Fibroblast of the conjunctiva (primary cell): ENCODE measurements around the gene RASGRP4.
"Not testable (repeated sequence)": the region's sequence is repeated elsewhere in the genome, so short reads cannot be mapped to it uniquely, and the experiment has no call there.

ENCODE experiments used
- DNase-seq: peaks from one replicate; pipeline ENCODE4 v3.0.0-alpha.2; 2010; ENCODE audit warnings: low read depth

RASGRP4 gene

DNA sequence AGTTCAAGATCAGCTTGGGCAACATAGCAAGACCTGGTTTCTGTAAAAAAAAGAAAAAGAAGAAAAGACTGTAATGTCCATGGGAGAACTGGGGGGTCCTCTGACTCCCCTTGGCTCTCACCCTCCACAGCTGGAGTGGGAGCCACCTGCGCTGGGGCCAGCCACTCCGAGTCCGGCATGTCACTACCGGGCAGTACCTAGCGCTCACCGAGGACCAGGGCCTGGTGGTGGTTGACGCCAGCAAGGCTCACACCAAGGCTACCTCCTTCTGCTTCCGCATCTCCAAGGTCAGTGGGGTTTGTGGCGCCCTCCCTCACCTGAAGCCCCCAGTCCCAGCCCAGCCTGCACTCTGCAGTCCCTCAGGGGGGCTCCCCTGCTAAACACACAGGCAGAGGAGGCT is 22.2 kb upstream of the RASGRP4 start:
- DNase-seq, result no peak

DNA sequence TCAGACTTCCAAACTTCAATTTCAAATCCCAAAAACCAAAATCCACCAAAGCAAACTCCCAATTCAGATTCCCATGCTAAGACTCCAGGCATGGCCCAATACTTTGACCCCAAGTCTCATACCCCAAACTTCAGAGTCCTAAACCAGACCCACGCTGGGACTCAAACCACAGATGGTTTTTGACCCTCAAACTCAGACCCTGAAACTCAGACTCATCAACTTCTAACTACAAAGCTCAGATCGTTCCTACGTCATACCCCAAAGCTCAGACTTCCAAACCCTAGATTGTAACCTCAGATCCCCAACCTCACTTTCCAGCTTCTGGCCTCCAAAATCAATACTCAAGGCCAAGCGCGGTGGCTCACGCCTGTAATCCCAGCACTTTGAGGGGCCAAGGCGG is 19.3 kb upstream of the RASGRP4 start:
- DNase-seq, result no peak

DNA sequence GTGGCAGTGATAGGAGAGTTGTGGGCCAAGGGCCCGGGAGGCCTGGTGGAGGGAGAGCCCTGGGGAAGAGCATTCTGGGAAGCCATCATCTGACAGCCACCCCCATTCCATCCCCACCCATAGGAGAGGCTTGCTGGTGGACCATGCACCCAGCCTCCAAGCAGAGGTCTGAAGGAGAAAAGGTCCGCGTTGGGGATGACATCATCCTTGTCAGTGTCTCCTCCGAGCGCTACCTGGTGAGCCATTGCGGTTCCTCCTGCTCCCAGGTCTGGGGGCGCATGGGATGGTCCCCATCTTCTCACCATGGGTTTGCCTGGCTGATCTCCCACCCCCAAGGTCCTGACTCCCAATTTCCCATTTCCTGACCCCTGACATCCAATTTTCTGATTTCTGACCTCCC is 18.0 kb upstream of the RASGRP4 start:
- no peak for DNase-seq

DNA sequence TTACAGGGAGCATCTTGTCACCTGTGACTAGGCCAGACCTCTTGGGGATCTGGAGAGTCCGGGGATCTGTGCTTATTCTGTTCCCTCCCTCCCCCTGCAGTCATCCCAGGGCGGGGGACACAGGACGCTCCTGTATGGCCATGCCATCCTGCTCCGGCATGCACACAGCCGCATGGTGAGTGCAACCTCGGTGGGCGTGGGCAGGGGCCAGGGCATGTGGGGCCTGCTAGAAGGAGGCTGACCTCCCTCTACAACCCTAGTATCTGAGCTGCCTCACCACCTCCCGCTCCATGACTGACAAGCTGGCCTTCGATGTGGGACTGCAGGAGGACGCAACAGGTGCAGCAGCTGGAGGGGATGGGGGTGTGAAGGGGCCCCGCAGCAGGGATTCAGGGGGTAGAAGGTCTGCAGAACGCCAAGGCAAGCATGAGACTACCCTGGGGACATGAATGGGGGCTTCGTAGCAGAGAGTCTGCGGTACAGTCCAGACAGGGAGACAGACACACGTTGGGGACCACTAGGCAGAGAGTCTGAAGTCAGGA is 17.5 kb upstream of the RASGRP4 start:
- DNase-seq, result no peak

DNA sequence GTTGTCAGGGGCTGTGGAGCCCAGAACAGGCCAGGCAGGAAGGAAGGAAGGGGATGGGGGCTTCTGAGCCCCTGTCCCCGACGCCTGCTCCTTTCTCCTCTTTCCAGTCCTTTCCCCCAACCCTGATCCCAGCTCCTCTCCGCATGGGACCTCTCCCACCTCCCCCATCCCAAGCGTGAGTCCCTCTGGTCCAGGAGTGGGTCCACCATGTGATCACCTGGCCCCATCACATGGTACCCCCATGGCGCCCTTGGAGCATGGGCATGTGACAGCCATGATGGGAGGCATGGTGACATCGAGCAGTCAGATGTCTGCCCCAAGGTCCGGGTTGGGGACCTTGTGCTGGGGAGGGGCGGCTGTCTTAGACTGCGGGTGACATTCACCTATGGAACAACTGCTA is 16.7 kb upstream of the RASGRP4 start:
- DNase-seq, result no peak

DNA sequence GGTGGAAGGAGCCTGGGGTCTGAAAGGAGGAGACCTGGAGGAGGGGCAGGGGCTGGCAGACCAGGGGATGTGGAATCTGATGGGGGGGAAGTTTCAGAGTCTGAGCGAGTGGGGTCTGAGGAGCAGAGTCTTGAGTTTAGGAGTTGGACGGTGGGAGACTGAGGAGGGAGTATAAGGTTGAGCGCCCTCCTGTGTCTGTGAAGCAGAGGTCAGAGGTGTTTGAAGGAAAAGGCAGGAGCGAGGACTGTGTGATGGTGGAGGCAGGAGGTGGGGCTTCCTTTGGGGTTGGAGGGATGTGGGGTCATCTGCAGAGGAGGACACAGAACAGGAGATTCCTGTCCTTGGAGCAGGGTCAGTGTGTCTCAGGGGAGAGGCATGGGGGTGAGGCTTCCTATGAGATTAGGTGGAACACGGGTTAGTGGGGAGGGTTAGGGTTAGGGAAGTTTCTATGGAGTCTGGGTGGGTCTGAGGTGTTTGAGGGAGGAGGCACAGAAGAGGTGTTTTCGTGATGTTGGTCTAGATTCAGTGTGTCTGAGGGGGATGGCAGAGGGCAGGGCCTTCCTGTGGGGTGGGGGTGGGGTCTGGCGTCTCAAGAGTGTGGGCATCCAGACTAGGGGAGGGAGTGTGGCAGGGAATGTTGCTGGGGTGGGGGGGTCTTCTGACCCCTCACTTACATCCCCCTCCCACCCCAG is 15.8 kb upstream of the RASGRP4 start:
- no peak for DNase-seq

DNA sequence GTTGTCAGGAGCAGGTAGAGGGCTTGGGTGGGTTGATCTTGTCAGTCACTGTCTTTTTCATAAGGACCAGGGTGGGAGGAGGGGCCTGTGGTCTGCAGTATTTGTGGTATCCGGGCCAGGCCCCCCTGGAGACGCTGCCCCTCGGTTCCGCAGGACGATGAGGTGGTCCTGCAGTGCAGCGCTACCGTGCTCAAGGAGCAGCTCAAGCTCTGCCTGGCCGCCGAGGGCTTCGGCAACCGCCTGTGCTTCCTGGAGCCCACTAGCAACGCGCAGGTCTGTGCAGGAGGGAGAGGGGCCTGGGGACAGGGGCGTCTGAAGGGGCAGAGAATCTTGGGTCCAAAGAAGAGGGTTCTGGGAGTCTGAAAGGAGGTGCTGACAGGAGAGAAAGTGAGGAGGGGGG is 14.6 kb upstream of the RASGRP4 start:
- DNase-seq, result no peak

DNA sequence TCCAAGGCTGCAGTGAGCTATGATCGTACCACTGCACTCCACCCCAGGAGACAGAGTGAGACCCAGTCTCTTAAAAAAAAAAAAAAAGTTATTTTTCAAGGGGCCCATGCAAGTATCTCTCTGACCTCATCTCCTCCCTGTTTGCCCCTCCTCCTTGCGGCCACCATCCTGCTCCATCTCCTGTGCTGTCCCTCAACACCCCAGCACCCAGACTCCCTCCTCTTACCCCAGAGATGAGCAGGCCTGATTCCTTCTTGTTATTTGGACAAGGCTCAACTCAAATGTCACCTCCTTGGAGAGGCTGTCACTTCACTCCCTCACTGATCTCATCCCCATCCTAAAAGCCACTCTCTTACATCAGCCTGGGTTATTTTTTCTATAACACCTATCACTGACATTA is 11.9 kb upstream of the RASGRP4 start:
- no peak for DNase-seq

DNA sequence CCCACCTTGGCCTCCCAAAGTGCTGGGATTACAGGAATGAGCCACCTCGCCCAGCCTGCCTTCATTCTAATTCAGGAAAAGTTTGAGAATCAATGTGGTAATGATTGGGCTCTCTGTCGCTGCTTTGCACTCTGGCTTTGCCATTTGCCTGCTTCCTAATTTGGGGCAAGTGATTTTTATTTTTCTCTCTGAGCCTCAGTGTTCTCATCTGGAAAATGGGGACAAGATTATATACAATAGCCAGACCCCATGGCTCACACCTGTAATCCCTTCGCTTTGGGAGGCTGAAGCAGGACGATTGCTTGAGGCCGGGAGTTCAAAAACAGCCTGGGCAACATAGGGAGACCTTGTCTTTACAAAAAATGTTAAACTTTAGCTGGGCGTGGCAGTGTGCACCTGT is 11.3 kb upstream of the RASGRP4 start:
- no peak for DNase-seq

DNA sequence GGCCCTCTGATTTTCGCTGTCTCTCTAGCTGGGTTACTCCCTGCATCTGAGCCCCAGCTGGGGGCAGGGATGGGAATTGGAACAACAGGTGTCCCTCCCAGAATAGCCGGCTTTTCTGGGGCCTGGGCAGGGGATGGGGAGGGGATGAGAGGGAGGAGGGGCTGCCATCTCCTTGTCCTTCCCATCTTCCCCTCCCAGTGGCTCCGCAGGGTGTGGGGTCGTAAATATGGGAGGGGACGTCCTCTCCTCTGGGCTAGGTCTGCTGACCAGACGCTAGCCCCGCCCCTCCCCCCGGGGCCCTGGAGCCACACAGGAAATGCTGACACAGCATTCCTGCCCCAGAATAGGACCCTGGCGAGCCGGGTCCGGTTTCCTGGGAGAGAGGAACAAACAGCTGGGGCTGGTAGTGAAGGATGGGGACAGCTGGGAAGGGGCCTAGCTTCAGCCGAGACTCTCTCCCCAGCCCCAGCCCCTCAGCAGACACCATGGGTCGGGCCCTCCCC is 8.6 kb upstream of the RASGRP4 start:
- no peak for DNase-seq

DNA sequence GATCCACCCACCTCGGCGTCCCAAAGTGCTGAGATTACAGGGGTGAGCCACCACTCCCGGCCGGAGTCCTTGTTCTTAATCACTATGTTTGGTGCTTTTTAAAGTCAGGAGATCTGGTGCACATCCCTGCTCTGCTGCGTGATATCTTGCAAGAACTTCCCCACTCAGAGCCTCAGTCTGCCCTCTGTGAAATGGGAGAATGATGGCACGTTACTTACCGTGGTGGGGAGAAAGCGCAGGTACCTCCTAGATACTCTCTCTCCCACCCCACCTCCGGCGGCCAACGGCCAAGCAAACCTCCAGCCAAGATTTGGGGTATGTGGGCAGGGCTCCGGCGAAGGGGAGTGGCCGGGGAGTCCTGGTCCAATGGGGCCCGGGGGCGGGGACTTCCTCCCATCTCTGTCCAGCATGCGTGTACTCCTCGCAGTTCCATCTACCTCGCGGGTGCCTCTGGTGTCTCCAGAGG is 7.3 kb upstream of the RASGRP4 start, which contains the start of gene RYR1:
Gene RYR1 (plus strand): TSS at position 424 of the 466 bp plus-strand sequence. CDS start 139 bp downstream, outside the sequence.
- DNase-seq, result no peak

DNA sequence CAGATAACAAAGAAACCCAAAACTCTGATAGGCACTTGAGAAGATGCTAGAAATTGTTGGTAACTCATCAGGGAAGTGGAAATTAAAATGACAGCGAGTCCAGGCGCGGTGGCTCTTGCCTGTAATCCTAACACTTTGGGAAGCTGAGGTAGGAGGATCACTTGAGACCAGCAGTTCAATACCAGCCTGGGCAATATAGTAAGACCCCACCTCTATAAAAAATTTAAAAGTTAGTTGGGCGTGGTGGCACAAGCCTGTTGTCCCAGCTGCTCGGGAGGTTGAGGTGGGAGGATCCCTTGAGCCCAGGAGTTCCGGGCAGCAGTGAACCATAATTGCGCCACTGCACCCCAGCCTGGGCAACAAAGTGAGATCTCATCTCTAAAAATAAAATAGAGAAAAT is 4.9 kb upstream of the RASGRP4 start:
- no peak for DNase-seq

DNA sequence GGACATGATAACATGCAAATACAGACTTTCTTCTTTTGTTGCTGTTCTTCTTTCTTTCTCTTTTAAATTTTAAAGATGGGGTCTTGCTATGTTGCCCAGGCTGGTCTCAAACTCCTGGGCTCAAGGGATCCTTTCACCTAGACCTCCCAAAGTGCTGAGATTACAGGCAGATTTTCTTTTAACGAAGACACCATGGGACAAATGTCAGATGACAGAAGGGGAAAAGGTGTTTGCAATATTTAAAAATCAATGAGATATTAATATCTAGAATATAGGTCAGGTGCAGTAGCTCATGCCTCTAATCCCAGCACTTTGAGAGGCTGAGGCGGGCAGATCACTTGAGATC is 3.8 kb upstream of the RASGRP4 start:
- DNase-seq, result no peak

DNA sequence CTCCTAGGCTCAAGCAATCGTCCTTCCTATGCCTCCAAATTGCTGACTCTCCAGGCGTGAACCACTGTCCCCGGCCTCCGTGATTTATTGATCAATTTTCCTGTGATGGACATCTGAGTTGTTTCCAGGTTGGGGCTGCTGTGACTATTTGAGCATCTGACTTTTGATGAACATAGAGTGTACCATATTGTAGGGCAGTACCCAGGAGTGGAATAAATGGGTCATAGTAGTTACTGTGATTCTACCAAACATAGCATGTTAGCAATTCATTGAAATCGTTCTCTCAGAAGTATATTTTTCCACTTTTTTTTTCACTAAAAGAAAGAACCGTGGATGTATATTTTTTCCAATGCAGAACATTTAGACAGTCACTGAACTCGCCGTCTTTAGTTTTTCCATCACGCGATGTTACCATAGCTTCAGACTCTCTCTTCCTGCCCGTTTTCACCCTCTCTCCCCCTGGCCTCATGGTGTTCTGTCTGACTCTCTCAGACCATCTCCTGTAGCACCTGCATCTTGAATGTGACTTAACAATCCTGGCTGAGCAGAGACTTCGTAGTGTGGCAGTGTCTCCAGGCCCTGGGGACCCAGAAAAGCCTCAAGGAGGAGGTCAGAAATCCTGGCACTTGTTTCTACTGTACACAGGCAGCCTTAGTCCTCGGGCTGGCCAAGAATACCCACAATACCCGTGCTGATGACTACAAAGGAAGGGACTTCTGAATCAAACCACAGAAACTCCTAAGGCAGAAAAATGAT is 3.2 kb upstream of the RASGRP4 start:
- no peak for DNase-seq

DNA sequence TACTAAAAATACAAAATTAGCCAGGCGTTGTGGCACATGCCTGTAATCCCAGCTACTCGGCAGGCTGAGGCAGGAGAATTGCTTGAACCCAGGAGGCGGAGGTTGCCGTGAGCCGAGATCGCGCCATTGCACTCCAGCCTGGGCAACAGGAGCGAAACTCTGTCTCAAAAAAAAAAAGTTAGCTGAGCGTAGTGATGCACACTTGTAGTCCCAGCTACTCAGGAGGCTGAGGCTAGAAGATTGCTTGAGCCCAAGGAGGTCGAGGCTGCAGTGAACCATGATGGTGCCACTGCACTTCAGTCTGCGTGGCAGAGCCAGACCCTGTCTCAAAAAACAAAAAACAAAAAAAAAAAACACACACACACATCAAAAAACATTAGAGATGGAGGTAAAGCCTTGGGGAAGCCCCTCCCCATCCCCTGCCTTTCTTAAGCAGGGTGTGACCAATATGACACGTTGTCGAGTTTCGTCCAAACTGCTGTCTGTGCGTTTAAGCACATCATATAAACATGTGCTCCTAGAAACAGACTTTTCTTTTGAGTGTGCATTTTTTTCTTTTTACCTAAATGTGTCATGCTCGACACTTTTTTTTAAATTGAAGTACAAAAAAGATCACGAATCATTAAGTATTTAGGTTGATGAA is 1.1 kb upstream of the RASGRP4 start:
- DNase-seq, result not testable (repeated sequence)

DNA sequence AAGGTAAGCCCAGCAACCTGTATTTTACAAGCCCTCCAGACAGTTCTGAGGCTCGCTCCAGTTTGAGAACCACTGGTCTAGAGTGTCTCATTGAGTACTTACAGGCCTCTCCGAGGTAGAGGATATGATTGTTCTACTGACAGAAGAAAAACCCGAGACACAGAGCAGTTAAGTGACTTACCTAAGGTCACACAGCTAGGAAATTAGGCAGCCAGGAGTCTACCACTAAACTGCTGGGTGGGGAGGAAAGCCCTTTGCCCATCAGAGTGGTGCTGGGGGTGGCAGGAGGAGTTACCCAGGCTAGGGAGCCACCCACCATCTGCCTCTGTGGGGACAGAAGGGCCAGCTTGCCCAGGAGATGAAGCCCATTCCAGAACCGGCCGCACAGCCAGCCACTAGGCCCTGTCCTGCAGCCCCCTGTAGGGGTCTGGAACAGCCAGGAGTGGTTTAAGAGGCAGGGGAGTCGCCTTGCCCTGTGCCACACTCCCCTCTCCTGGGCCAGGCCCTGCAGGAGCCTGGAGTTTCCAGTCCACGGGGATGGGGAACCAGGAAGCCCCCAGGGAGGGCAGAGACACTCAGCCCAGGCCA is 703 bp downstream of the RASGRP4 start:
- DNase-seq, result no peak

DNA sequence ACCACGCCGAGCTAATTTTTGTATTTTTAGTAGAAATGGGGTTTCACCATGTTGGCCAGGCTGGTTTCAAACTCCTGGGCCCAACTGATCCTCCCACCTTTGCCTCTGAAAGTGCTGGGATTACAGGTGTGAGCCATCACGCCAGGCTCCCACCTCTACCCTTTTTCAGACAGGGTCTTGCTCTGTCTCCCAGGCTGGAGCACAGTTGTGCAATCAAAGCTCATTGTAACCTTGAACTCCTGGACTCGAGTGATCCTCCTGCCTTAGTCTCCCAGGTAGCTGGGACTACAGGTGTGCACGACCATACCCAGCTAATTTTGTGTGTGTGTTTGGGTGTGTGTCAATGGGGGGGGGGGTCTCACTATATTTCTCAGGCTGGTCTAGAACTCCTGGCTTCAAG is 1.7 kb downstream of the RASGRP4 start:
- no peak for DNase-seq

DNA sequence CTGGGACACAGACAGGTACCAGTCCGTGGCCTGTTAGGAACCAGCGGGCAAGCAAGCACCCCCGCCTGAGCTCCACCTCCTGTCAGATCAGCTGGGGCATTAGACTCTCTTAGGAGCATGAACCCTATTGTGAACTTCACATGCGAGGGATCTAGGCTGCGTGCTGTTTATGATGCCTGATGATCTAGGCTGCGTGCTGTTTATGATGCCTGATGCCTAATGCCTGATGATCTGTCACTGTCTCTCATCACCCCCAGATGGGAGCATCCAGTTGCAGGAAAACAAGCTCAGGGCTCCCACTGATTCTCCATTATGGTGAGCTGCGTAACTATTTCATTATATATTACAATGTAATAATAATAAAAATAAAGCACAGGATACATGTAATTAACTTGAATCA is 3.6 kb downstream of the RASGRP4 start:
- no peak for DNase-seq

DNA sequence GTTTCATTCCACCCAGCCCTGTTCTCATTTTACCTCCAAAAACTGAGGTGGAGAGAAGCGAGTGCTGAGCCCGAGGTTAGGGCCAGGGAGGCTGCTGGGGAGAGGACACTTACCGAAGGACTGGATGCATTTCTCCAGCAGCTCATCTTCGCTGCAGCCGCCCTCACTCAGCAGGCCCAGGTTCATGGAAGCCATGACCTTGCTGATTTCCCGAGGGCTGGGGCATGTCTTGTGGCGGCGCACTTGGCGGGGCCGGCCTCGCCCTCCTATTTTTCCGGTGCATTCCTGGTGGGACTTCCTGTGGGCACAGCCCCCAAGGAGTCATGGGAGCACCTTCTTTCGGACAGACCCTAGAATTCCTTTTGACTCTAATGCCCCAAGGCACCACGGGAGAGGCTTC is 4.2 kb downstream of the RASGRP4 start:
- no peak for DNase-seq

DNA sequence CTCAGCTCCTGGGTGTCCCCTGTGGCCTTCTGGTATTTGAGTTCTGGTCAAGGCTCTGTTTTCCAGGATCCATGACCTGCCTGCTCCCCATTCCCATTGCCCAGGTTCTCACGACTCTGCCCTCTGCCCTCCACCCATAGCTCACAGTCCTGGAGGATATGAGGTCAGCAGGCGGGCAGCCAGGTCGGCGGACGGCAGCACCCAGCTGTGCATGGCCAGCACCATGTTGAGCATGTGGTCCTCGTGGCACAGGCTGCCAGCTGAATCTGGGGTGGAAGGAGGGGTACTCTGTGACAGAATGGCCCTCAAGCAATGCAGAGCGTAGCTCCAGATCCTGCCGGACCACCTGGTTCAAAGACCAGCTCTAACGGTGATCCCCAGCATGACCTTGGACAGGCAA is 5.1 kb downstream of the RASGRP4 start:
- no peak for DNase-seq

DNA sequence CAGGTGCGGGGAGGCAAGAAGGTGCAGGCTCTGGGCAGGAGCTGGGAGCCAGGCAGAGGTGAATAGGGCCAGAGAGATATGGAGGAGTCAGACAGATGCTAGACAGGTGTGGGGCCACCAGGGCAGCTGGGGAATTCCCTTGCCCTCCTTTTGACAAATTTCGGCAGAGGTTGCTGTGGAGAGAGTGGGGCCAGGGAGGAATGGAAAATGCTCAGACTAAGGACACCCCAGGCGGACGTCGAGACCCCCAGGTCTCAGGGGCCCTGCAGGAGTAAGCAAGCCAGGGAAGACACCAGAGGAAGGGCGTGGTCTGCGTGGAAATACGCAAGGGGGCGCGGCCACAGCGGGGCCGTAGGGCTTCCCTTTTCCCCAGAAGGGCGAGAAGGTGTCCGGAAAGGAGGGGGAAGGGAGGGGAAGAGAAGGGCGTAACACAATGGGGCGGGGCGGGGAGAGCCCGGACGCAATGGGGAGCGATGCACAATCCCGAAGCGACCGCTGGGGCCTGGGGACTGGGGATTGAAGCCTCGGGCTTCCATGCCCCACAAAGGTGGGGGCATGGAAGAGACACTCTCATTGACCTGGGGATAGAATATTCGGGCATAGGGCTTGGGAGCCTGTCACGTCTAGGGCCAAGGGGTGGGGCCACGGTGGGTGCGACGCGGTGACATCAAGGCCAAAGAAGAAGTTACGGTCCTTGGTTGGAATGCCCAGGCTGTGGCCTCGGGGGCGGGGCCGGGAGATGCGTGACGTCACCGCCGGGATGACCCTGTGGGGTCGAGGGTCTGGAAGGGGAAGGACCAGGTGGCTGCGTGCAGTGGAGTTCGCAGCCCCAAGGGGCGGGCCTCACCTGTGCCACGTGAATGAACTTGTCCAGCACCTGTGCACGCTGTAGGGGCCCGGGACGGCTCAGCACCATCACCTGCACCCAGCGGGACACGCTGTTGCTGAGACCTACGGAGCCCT is 8.2 kb downstream of the RASGRP4 start:
- DNase-seq, result no peak
